HG03469 (cell line): ENCODE data around the gene CLEC1A.

ENCODE experiments used
- ATAC-seq: cut with Tn5 transposase; IDR thresholded peaks from one replicate; pipeline ENCODE4 v1.9.1; 2021; ENCODE audit warnings: mild to moderate bottlenecking, moderate library complexity, moderate number of reproducible peaks; ENCODE audit not compliant: unreplicated experiment

Gene CLEC1A, protein sequence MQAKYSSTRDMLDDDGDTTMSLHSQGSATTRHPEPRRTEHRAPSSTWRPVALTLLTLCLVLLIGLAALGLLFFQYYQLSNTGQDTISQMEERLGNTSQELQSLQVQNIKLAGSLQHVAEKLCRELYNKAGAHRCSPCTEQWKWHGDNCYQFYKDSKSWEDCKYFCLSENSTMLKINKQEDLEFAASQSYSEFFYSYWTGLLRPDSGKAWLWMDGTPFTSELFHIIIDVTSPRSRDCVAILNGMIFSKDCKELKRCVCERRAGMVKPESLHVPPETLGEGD

DNA sequence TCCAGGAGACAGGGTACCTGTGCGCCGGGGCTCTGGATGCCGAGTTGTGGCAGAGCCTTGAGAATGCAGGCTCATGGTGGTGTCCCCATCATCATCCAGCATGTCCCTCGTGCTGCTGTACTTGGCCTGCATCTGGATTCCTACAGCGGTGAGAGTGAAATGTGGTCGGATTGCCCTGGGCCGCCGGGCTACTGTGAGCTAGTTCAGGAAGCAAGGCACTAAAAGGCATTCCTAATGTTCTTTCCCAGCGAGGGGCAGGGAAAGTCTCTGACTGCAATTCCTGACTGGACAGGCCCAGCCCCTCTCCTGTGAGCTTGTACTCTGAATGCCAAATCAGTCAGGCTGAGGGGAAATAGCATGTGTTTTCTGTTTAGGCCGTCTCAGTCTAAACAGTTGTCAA is at the start of gene CLEC1A:
TSS of gene CLEC1A (minus strand) at position 195 of the 400 bp plus-strand sequence. CDS start at position 132, 63 bp downstream.
- no peak for ATAC-seq

DNA sequence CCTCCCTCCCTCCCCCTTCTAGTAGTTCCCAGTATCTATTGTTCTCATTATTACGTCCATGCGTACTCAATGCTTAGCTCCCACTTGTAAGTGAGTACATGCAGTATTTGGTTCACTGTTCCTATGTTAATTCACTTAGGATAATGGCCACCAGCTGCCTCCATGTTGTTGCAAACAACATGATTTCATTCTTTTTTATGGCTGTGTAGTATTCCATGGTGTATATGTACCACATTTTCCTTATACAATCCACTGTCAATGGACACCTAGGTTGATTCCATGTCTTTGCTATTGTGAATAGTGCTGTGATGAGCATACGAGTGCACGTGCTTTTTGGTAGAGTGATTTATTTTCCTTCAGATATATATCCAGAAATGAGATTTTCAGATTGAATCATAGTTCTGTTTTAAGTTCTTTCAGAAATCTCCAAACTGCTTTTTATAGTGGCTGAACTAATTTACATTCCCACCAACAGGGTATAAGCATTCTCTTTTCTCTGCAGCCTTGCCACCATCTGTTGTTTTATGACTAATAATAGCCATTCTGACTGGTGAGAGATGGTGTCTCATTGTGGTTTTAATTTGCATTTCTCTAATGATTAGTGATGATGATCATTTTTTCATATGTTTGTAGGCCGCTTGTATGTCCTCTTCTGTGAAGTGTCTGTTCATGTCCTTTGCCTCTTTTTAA is 49.1 kb upstream of the CLEC1A start:
- ATAC-seq: no peak

DNA sequence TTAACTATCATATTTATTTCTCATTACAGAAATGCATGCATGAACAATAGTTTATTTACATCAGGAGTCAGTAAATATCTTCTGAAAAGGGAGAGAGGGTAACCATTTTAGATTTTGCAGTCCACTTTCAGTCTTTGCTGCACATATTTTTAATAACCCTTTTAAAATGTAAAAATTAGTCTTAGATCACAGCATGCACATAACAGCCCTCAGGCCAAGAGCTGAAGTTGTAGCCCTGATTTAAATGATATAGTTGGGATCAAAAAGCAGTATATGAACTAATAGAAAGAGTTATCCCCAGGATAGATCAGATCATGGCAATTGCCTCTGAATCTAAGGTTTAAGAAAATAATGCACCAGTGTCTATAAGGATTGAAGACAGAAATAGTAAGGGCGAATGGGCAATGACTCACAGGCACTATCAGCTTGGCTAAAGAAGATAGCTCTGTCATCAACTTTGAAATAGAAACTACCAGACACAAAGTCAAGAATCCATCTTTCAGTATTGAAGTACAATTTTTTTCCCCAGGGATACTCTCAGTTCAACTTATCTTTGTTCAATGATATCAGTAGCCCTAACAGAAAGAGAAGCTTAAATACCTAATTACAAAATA is 44.3 kb upstream of the CLEC1A start:
- no peak for ATAC-seq

DNA sequence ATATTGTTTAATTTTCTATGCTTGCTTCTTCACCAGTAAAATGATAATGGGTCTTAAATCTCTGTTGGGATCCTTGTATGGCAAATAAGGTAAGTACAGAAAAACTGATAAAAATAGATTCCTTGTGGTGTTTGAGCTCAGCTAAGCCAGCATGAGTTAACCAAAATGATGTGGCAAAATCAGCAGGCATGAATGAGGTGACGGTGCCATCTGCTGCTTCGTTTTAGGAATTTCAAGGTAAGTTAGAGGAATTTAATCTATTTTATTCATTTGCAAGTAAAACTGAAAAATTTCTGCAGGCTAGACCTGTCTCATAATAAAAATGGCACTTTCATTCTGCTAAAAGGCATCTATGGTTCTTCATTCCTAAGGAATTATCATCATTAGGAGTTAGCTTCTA is 41.2 kb upstream of the CLEC1A start:
- ATAC-seq: no peak

DNA sequence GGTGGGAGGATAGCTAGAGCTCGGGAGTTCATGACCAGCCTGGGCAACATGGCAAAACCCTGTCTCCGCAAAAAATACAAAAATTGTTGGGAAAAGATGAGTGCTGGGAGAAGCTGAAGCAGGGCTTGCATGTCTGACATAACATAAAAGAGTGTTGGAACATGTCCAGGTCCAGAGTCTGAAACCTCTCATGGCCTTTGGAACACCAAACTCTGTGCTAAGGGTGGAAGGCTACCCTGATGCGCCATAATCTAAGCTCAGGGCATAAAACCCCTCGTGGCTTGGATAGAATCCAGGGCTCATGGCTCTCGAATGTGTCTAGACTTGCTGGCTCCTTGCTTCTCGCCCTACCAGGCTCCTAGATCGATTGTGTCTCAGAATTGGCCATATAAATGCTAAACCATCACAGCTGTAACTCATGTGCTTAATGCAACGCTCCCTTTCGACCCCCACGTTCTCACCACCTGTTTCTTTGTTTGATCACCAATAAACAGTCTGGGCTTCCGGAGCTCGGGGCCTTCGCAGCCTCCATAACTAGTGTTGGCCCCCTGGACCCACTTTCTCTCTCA is 37.9 kb upstream of the CLEC1A start:
- no peak for ATAC-seq

DNA sequence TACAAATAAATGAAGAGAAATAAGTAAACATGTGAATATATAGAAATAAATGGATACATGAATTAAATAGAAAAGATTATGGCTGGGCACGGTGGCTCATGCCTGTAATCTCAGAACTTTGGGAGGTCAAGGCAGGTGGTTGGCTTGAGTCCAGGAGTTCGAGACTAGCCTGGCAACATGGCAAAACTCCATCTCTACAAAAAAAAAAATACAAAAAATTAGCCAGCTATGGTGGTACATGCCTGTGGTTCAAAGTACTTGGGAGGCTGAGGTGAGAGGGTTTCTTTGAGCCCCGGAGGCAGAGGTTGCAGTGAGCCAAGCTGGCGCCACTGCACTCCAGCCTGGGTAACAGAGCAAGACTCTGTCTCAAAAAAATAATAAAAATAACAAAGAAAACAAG is 36.3 kb upstream of the CLEC1A start:
- ATAC-seq: no peak

DNA sequence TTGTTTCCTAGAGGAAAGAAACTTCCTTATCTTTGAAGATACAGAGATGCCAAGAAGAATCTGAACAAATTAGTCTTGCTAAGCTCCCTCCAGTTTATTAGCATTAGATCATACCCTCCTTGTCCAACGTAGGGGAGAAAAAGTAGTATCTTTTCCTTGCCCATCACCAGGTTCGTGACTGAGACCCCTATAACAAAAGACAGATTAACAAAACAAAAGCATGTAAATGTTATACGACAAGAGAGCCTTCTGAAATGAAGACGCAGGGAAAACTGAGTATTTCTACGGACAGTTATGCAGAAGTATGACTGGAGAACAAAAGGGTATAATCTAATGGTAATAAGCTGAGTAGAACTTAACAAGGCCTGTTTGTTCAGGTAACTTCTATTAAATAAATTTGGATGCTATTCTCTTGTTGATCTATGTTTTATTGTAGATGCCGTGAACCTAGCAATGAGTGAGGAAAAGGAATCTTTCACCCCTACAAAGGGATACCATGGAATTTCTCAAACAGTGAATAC is 34.1 kb upstream of the CLEC1A start:
- ATAC-seq: no peak

DNA sequence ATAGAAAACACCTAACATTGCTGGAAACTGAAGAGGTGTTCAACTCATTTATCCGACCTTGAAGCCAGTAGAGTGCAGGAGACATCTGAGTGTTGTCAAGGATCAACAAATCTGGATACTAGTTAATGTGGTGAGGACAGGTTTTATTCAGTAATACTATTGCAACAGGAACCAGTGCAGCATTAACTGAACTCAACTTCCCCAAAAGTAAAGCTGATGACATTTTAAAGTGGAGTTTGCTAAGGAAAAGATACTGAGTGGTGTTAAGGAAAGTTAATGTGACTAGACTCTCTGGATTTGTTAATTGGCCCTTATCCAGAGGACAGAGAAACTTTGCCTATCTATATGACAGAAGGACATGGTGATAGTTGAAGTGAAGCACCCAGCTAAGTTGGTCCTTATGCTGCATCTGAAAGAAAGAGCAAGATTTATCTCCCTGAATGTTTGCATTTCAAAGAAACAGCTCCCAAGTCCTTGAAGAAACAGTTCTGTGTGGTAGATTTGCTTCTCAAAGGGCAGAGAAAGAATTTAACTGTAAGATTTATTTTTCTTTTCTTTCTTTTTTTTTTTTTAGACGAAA is 32.4 kb upstream of the CLEC1A start:
- no peak for ATAC-seq

DNA sequence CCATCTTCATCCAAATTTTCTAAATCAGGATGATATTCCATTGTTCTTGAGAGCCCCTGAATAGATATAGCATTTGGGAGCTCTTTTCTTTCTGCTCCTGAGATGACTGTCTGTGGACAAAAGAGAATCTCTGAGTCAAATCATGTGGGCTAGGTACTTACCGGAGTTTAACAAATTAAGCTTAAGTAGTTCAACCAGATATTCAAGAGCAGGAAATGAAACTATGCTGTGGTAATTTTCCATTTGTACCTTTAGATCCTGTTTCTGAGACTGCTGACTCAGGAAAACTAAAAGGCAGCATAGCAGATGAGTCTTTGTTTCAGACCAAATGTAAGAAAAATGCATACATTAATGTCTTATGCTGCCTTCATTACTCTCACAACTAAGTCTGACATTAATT is 31.3 kb upstream of the CLEC1A start, which contains the start of gene CLEC7A:
TSS of gene CLEC7A (minus strand) at position 158 of the 400 bp plus-strand sequence. CDS start at position 41, 117 bp downstream.
- peak; percentile 89 for ATAC-seq

DNA sequence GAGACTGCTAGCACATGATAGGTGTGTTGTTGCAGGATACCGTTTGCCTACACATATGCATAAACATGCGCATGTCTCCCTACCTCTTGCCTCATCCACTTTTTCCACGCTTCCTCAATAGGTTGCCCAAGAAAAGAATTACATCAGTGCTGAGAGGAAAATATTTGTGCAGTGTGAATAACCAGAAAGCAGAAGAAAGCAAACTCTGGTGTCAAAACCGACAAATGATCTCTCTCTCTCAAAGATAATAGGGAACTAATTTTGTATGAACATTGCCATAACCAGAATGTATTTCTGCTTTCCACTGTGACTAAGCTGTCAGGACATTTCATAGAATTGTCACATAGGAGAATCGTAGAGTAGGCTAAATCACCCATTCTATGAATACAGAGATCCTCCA is 29.9 kb upstream of the CLEC1A start:
- ATAC-seq: no peak

DNA sequence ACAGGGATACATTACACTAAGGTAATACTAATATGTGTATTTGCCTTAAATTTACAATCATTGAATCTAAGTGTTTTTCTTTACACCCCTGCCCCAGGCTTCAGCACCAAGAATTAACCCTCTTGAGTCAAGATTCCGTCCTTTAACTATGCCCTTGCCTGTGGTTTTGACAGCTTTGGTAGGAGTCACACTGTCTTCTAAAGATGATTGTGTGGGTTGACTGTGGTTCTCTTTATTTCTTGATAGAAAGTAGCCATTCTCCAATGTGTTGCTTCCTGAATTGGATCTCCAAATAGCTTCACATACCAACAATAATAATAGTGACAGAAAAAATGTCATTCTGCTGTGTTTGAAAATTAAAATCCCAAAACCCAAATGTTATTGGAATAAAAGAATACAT is 27.6 kb upstream of the CLEC1A start:
- ATAC-seq: no peak

DNA sequence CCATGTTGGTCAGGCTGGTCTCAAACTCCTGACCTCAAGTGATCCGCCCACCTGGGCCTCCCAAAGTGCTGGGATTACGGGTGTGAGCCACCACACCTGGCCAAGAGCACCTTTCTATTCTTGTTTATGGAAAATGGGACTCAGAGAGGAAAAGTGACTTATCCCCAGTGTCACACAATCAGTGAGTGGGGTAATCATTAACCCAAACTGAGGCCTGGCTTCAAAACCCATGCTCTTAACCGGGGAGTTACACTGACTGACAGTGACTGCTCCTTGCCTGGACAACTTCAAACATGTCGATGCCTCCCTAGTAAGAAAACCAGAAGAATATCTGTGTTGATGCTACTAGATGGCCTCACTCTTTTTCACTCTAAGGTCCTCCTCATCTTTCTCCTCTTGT is 23.9 kb upstream of the CLEC1A start:
- no peak for ATAC-seq

DNA sequence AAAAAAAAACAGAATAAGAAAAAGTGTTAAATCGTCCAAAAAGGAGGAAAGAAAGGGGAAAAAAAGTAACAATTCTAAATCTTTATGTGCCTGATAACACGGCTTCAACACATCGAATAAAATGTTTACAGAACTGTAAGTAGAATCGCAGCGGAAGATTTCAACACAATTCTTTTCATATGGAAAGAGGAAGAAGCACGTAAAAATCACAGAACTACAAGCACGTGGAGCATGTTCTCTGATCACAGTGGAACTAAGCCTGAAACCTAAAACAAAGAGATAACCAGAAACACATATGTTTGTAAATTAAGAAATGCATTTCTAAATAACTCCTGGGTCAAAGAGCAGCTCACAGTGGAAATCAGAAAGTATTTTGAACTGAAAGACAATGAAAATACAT is 22.5 kb upstream of the CLEC1A start:
- no peak for ATAC-seq

DNA sequence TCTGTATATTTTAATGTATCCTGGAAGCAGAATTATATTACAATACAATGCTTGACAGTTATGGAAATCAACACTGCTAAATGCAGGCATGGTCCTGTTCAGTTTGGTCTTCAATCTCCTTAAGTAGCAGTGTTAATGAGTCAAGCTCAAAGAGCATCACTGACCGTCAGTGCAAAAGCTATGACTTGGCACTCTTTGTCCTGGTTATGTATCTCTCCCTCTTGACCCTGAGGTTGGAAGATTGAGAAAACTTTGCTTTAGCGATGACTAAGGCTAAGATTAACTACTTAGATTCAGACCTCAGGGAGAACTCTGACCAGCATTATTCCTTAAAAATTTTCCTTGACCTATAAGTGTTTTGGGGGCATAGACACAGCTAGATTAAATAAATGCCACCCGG is 20.3 kb upstream of the CLEC1A start:
- ATAC-seq: no peak

DNA sequence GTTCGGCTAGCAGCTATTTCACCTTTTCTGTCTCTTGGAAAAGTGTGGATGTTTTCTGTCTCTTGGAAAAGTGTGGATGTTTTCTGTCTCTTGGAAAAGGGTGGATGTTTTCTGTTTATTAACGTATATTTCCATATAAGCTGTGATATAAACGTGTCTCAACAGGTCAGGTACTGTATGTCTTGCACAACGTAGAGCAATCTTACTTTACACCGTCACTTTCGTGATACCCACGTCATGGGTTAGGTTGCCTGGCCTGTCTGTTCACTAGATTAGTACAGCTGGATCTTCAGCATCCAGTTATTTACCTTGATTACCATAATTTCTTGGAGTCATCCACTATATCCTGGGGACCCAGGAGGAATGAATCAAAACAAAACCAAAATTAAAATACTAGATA is 17.1 kb upstream of the CLEC1A start:
- no peak for ATAC-seq

DNA sequence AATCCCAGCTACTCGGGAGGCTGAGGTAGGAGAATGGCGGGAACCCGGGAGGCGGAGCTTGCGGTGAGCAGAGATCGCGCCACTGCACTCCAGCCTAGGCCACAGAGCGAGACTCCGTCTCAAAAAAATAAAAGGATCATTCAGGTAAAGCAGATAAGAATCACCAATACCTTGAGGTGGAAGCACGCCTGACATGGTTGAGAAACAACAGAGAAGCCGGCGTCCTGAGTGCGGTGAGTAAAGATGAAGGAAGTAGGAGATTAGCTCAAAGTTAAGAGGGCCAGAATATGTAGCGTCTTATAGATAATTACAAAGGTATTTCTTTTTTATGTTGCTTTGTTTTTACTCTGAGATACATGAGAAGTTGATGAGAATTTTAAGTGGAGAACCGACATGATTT is 16.5 kb upstream of the CLEC1A start:
- no peak for ATAC-seq

DNA sequence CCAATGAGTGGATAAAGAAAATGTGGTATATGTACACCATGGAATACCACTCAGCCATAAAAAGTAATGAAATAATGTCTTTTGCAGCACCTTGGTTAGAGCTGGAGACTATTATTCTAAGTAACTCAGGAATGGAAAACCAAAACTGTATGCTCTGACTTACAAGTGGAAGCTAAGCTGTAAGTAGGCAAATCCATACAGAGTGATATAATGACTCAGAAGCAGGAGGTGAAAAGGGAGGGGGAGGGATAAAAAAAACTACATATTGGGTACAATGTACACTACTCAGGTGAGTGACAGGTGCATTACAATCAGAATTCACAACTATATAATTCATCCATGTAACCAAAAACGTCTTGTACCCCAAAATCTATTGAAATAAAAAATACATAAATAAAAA is 15.1 kb upstream of the CLEC1A start:
- no peak for ATAC-seq

DNA sequence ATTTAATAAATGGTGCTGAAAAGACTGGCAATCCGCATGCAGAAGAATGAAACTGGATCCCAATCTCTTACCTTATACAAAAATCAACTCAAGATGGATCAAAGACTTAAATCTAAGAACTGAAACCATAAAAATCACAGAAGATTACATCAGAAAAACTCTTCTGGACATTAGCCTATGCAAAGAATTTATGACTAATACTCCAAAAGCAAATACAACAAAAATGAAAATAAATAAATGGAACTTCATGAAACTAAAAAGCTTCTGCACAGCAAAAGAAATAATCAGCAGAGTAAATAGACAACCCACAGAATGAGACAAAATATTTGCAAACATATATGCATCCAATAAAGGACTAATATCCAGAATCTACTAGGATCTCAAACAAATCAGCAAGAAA is 14.3 kb upstream of the CLEC1A start:
- no peak for ATAC-seq

DNA sequence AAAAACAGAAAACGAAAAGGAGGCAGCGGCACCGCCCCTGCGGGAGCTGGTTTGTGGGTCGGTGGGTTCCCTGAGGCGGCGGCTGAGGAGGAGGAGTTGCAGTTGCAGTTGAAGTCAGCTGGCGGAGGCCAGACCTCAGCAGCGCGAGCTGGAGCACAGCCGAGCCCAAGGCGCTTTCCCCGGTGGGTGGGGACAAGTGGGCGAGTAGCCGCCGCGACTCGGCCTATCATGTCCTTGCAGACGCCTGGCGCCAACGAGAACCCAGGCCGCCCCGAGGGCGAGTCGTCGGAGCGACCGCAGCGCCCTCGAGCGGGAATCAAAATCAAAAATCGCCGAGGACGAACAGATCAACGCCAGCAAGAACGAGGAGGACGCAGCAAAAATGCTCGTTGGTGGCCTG is 12.7 kb upstream of the CLEC1A start:
- no peak for ATAC-seq

DNA sequence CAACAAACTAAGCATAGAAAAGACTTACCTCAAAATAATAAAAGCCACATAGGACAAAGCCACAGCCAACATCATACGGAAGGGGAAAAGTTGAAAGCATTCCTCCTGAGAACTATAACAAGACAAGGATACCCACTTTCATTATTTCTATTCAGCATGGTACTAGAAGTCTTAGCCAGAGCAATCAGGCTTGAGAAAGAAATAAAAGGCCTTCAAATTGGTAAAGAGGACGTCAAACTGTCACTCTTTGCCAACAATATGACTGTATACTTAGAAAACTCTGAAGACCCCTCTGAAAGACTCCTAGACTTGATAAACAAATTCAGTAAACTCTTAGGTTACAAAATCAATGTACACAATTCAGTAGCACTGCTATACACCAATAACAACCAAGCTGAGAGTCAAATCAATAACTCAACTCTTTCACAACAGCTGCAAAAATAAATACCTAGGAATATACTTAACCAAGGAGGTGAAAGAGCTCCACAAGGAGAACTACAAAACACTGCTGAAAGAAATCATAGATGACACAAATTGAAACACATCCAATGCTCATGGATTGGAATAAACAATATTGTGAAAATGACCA is 11.6 kb upstream of the CLEC1A start:
- ATAC-seq: no peak

DNA sequence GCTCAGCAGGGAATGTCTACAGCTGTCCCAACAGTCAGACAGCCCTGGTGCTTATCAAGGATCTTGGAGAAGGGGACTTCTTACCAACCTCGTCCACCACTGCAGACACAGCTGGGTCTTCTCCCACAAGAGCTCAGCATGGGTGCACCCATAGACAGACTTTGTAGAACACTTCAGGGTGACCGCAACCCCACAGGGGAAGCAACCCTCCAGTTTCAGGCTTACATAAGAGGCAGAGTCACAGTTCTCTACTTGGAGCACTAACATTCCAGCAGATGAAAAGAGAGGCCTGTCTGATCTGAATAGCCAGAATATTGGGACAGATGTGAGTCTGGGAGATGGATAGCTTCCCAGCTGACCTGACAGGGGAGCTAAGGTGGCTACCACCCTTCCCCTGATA is 3.5 kb upstream of the CLEC1A start:
- ATAC-seq: no peak
